Esophagus mucosa (tissue), 1 donor: ENCODE results near the gene ZNF138. TPM values are rescaled to one million over a fixed set of nuclear protein-coding genes. Genes with fewer than 3 reads are reported as not detected.
"Not testable (repeated sequence)": the region's sequence is repeated elsewhere in the genome, so short reads cannot be mapped to it uniquely, and the experiment has no call there.

Experiments
- ATAC-seq: fragments of 200-7000 bp; cut with Tn5 transposase; one replicate; pipeline ENCODE4 v1.9.1; 2020
- total RNA-seq: library from RNA; stranded (reverse); gene quantifications from one replicate; pipeline ENCODE4 v1.2.4, GENCODE V29; 2023
- donor health status: DM: yes; HTN: yes; CAD: no.

Gene ZNF138
- total RNA-seq, 1 donor from 2014 or later: 5.4 TPM

DNA sequence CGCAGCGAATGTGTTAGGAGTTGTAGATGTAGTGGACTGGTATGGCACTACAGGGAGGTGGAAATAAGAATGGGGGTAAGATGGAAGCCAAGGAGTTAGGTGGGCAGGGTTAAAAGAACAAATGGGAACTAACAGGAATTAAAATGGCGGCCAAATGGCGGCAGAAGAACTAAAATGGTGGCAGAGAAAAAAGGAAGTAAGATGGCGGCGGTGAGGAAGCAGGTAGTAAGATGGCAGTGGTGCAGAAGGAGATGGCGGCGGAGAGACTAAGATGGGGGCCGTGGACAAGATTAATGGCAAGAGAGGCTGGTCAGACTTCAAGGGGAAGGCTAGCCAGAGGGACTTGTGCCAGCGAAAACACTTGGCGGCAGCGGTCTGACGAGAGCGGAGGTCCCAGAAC lies 44.5 kb downstream of the ZNF138 start:
- no peak for ATAC-seq

DNA sequence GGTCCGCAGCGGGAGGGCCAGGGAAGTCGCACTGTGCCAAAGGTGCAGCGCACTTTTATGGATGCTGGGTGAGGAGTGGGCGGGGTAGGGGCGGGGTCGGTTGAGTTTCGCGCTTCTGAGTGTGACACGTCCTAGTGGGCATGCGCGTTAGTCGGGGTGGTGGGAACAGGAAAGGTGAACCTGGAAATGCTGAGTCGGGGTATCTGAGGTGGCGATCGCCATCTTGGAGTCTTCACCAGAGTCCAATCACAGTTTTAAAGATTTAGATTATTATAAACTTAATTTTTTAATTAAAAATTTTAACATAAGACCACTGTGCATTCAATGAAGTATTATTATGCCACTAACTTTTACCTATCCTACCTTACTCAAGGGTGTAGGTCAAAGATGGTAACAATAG lies 45.7 kb downstream of the ZNF138 start:
- ATAC-seq: no peak

DNA sequence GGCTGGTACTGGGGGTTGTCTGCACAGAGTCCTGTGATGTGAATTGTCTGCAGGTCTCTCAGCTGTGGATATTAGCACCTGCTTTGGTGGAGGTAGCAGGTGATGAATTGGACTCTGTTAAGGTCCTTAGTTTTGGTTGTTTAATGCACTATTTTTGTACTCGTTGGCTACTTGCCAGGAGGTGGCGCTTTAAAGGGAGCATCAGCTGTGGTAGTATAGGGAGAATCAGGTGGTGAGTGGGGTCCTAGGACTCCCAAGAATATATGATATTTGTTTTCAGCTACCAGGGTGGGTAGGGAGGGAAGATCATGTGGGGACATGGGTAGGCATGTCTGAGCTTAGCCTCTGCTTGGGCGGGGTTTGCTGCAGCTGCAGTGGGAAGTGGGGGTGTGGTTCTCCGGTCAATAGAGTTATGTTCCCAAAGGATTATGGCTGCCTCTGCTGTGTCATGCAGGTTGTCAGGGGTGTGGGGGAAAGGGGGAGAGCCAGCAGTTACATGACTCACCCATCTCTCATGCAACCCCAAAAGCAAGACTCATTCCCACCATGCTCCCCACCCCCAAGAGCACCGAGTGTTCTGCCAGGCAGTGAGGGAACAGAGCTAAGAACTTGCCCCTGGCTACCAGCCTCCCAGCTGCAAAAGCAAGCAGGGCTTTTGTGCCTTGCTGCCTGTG lies 55.2 kb downstream of the ZNF138 start:
- ATAC-seq: peak; percentile 99

DNA sequence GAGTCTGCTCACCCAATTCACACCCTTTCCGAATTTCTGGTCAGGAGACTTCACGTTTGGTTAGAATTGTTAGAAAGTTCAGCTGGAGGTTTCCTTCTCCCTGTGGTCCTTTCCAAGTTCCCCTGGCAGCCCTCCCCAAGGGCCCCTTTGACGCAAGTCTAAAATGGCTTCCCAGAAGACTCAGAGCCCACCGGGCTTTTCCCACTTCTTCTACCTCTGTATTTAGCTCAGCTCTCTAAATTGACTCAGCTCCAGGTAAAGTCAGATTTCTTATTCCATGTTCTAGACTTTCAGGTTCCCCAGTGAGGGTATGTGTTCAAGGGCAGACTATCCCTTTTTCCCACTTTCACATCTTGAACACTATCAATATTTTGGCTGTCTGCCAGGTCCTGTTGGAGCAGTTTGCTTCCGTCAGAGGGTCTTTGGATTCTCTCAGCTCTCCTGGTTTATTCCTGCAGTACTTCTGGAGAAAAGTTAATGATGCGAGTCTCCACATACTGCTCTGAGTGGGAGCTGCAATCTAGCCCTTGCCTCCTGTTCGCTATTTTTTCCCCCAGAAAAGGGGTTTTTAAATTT lies 55.8 kb downstream of the ZNF138 start:
- peak; percentile 3 for ATAC-seq

DNA sequence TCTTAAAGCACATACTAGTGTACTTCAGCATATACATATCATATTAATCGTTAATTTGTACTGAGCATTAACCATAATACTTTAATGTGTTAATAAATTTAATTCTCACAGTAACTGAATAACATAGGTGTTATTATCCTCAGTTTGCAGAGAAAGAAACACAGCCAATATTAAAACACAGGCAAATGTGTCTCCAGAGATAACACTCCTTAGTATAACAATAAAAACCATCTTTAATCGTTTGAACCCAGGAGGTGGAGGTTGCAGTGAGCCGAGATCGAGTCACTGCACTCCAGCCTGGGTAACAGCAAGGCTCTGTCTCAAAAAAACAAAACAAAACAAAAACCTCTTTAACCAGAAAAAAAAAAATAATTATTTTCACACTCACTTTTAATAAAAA lies 59.5 kb downstream of the ZNF138 start:
- no peak for ATAC-seq

DNA sequence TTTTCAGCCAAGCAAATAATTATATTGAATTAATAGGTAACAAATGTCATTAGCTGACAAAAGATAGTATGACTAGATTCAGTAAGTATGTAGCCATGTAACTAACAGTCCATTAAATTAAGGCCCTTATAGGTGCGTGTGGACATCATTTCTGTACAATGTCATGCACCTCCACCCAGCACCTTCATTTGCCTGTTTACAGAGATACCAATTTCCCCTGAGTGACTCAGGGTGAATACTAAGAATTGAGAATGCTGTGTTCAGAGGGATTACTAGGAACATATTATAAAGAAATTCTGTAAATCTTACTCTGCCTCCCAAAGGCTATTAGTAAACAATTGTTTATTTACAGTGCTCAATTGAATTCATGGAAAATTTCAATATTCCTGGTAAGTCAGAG lies 60.7 kb downstream of the ZNF138 start:
- ATAC-seq: no peak

DNA sequence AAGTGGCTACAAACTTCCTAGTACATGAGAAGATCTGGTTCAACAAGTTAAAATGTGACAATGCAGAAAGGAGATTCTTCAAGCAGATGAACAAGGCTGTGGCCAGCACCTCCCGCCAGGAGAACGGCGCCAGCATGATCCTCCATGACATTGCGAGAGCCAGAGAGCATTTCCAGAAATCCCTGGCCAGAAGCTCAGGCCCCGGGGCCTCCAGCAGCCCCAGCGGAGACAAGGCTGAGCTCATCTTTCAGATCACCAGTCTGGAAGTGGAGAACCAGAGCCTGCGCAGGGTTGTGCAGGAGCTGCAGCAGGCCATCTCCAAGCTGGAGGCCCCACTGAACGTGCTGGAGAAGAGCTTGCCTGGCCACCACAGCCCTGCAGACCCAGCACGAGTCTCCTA lies 68.8 kb downstream of the ZNF138 start:
- no peak for ATAC-seq

DNA sequence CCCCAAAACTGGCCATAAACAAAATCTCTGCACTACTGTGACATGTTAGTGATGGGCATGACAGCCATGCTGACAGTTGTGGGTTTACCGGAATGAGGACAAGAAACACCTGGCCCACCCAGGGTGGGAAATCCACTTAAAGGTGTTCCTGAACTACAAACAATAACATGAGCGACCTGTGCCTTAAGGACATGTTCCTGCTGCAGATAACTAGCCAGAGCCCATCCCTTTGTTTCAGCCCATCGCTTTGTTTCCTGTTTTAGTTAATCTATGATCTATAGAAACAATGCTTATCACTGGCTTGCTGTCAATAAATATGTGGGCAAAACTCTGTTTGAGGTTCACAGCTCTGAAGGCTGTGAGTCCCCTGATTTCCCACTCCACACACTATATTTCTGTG lies 69.3 kb downstream of the ZNF138 start:
- ATAC-seq: not testable (repeated sequence)

DNA sequence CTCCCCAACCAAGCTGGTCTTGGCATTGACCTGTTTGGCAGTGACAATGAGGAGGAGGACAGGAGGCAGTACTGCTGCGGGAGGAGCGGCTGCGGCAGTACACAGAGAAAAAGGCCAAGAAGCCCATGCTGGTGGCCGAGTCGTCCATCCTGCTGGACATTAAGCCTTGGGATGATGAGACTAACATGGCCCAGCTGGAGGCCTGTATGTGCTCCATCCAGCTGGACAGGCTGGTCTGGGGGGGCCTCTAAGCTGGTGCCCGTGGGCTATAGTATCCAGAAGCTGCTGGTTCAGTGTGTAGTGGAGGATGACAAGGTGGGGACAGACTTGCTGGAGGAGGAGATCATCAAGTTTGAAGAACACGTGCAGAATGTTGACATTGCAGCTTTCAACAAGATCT lies 69.7 kb downstream of the ZNF138 start:
- no peak for ATAC-seq

DNA sequence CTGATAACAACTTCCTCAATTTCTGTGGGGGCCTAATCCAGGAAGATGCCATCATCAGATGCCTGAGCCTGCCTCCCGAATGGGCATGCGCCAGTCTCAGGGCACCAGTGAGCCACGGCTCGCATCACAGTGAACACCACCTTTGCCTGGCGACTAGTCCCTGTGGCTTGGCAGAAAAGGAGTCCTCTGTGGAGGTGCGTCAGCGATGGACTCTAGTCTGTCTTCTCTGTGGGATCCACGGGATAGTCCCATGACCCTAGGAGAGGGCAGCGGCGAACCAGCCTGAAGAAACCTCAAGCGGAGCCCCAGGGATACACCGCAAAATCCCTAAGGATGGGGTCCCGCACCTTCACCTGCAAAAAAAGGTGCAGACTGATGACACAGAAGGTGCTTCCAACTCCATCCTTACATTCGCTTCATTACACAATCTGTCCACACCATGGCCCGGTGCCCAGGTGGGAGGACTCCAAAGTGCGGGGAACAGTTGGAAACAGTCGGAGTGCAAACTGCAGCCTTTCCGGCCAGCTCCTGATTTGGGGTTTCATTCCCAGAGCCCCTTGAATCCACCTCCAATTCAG lies 73.7 kb downstream of the ZNF138 start:
- ATAC-seq: no peak

DNA sequence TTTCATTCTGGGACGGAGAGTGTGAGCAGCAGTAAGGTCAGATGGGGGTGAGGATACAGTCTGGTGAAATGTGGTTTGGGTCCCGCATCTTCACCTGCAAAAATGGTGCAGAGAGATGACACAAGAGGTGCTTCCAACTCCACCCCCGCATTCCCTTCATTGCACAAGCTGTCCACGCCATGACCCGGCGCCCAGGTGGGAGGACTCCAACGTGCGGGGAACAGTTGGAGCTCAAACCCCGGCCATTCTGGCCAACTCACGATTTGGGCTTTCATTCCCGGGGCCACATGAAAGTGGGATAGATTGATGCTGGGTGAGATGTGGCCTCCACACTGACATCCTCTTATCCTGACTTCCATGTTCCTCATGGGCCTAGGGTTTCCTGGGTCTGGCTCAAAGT lies 74.3 kb downstream of the ZNF138 start:
- no peak for ATAC-seq

DNA sequence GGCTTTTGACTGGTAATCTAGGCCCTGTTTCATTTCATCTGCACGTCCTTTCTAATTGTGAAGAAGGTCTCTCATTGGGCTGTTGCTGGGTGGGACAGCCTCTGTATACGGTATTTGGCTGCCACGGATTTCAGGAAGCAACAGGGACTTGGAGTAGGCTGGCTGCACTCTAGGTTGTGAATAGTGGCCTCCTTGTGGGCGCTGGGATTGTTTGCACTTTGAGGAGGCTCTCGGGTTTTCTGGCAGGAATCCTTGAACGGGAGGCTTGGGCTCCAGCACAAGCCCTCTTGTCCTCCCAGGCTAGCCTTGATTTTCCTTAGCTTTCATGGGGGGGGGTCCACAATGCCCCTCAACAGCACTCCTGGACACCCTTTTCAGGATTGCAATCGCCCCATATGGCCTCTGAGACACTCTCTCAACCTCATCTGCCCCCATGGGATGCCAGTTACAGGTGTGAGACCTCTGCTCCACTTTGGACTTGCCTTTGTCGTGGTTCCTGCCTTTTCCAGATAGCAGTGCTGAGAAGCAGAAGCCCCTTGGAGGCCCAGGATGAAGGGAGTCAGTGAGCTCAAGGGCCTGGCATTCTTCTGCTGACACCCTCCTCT lies 75.0 kb downstream of the ZNF138 start:
- no peak for ATAC-seq

DNA sequence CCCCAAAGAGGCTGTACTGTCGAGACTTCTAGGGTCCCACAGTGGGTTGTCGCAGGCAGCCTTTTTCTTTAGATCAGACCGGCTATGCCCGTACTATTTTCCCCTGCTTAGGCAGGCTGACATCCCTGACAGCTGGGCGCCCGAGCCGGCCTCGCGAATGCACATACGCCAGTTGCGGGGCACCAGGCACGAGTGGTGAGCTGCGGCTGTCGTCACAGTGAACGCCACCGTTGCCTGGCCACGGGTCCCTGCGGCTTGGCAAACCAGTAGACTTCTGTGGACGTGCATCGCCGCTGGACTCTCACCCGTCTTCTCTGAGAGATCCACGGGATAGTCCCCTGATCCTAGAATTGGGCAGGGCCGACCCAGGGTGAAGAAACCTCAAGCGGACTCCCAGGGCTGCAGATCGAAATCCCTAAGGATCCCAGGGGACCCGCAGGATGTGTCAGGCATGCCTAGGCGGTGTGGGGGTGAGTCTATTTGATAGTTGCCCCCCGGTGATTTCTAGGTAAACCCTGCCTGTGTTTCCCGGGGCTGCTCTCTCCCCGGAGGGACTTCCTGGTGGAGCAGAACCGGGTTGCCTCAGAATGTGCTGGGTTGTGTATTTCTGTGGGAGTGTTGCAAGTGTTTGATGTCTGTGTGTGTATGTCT lies 75.8 kb downstream of the ZNF138 start:
- no peak for ATAC-seq

DNA sequence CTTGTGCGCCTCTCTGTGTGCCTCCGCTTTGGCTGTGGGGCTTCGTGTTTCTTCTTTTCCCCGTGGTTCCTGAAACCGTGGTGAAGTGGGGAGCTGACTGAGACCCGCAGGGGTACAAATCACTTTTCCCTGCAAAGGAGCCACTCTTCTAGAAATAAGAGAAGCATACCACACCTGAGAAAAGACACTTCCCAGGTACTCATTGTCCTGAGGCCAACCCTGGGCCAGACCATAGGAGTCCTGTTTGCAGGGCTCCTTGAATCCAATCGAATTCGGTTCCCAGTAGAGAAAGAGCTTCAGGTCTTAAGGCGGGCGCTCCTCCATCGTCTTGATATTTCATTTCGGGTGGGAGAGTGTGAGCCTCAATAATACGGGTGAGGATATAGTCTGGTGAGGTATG lies 76.4 kb downstream of the ZNF138 start:
- no peak for ATAC-seq

DNA sequence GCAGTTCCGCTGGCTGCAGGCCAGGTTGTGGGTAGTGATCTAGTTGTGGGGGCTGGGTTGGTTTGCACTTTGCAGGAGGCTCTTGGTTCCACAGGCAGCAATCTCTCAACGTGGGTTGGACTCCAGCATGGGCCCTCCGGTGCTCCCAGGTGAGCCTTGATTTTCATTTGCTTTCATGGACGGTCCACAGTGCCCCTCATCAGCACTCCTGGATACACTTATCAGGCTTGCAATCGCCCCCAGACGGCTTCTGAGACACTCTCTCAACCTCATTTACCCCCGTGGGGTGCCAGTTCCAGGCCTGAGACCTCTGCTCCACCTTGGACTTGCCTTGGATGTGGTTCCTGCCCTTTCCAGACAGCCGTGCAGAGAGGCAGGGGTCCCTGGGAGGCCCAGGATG lies 77.5 kb downstream of the ZNF138 start:
- ATAC-seq: no peak

DNA sequence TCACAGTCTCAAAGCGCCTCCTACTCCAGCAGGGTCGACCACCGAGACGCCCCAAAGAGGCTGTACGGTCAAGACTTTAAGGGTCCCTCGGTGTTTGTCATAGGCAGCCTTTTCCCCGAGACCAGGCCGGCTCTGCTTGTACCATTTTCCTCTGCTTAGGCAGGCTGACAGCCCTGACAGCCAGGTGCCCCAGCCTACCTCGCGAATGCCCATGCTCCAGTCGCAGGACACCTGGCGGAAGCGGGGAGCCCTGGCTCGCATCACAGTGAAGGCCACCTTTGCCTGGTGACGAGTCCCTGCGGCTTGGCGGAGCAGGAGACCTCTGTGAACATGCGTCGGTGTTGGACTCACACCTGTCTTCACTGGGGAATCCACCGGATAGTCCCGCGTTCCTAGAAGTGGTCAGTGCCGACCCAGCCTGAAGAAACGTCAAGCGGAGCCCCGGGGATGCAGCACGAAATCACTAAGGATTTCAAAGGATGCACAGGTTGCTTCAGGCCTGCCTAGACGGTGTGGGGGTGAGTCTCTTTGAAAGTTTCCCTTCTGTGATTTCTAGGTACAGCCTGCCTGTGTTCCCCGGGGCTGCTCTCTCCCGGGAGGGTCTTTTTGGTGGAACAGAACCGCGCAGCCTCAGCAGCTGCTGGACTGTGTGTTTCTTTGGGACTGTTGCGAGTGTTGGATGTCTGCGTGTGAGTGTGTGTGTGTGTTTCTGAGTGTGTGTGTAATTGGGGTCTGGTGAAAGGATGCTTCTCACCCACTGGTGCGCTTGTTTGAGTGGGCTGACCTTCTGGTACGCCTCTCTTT lies 78.3 kb downstream of the ZNF138 start:
- no peak for ATAC-seq

DNA sequence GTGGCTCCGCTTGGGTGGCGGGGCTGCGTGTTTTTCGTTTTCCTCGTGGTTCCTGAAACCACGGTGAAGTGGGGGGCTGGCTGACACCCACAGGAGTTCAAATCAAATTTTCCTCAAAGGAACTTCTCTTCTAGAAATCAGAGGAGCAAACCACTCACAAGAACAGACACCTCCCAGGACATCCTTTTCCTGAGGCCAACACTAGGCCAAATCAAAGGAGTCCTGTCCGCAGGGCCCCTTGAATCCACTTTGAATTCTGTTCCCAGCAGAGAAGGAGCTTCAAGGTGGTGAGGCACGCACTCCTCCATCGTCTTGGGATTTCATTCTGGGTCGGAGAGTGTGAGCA lies 78.9 kb downstream of the ZNF138 start:
- no peak for ATAC-seq

DNA sequence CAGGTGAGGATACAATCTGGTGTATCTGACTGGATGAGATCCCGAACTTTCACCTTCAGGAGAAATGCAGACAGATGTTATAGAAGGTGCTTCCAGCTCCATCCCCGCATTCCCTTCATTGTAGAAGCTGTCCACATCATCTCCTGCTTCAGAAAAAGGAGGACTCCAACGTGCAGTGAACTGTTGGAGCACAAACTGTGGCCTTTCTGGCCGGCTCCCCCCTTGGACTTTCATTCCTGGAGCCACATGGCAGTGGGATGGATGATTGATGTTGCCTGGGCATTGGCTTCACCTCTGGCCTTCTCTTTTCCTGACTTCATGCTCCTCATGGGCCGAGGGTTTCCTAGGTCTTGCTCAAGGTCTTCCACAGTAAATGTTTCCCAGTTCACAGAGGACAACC lies 79.3 kb downstream of the ZNF138 start:
- ATAC-seq: no peak

DNA sequence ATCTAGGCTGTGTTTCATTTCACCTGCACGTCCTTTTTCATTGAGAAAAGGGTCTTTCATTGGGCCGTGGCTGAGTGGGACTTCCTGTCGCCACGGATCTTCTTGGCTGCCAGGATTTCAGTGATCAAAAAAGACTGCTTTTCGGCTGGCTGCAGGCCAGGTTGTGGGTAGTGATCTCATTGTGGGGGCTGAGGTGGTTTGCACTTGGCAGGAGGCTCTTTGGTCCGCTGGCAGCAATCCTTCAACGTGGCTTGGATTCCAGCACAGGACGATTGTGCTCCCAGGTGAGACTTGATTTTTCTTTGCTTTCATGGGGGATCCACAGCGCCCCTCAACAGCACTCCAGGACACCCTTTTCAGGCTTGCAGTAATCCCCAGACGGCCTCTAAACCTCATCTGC lies 79.9 kb downstream of the ZNF138 start:
- no peak for ATAC-seq

DNA sequence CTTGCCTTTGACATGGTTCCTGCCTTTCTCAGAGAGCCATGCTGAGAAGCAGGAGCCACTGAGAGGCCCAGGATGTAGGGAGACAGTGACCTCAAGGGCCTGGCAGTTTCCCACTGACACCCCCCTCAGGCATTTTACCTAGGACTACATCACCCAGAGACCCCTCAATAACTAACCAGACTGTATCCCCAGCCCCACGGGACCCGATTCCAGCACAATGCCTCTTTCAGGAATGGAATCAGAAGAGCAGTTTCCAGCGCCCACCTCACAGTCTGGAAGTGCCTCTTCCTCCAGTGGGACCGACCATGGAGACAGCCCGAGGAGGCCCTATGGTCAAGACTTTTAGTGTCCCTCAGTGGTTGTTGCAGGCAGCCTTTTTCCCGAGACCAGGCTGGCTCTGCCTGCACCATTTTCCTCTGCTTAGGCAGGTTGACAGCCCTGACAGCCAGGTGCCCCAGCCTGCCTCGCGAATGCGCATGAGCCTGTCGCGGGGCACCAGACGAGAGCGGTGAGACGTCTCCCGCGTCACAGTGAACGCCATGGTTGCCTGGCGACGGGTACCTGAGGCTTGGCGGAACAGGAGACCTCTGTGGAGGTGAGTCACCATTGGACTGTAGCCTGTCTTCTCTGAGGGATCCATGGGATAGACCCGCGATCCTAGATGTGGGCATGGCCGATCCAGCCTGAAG lies 80.5 kb downstream of the ZNF138 start:
- ATAC-seq: no peak

DNA sequence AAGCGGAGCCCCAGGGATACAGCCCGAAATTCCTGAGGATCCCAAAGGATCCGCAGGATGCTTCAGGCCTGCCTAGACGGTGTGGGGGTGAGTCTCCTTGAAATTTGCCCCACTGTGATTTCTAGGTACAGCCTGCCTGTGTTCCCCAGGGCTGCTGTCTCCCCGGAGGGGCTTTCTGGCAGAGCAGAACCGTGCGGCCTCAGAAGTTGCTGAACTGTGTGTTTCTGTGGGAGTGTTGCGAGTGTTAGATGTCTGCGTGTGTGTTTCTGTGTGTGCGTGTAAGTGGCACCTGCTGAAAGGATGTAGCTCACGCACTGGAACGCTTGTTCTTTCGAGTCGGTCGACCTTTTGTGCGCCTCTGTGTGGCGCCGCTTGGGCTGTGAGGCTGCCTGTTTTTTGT lies 81.0 kb downstream of the ZNF138 start:
- no peak for ATAC-seq
